Loucy (cell line): ENCODE data around the gene PDCL3.

Experiments
- H2AFZ ChIP-seq: fragments of 200-600 bp; sonication (generic); 2 replicates; pipeline ENCODE4 v1.6.0; 2016; ENCODE audit warnings: antibody characterized with exemption, mild to moderate bottlenecking, low read length, moderate library complexity
- H3F3A ChIP-seq: fragments of 200-600 bp; 2 replicates; pipeline ENCODE4 v1.6.0; 2016; ENCODE audit warnings: antibody characterized with exemption, low read depth, mild to moderate bottlenecking
- H3K27me3 ChIP-seq: fragments of 200-600 bp; sonication (generic); 2 replicates; pipeline ENCODE4 v1.6.1; 2014; ENCODE audit warnings: low read length, mild to moderate bottlenecking; ENCODE audit not compliant: insufficient read depth, poor library complexity, severe bottlenecking
- H3K36me3 ChIP-seq: fragments of 200-600 bp; sonication (generic); 2 replicates; pipeline ENCODE4 v1.6.1; 2016; ENCODE audit warnings: low read length; ENCODE audit not compliant: insufficient read depth
- H3K4me1 ChIP-seq: fragments of 200-600 bp; sonication (generic); 2 replicates; pipeline ENCODE4 v1.5.1; 2014; ENCODE audit warnings: low read length, mild to moderate bottlenecking; ENCODE audit not compliant: insufficient read depth, poor library complexity, severe bottlenecking
- H3K4me2 ChIP-seq: fragments of 200-600 bp; sonication (generic); 2 replicates; pipeline ENCODE4 v1.6.0; 2014; ENCODE audit warnings: antibody characterized with exemption, low read length, low read depth, mild to moderate bottlenecking; ENCODE audit not compliant: poor library complexity, severe bottlenecking
- H3K4me3 ChIP-seq: fragments of 200-600 bp; sonication (generic); 2 replicates; pipeline ENCODE4 v1.5.1; 2014; ENCODE audit warnings: low read length, mild to moderate bottlenecking, mixed read lengths; ENCODE audit not compliant: poor library complexity, severe bottlenecking
- H3K79me2 ChIP-seq: fragments of 200-600 bp; sonication (generic); 2 replicates; pipeline ENCODE4 v1.6.1; 2014; ENCODE audit warnings: low read length; ENCODE audit not compliant: insufficient read depth
- H3K9ac ChIP-seq: fragments of 200-600 bp; sonication (generic); 2 replicates; pipeline ENCODE4 v1.6.0; 2014; ENCODE audit warnings: mild to moderate bottlenecking, low read depth, low read length, moderate library complexity; ENCODE audit not compliant: poor library complexity, severe bottlenecking
- H3K9me2 ChIP-seq: fragments of 200-600 bp; sonication (generic); replicated peaks from 2 replicates; pipeline ENCODE4 v1.6.1; 2016; ENCODE audit warnings: low read depth, low read length, mixed read lengths
- H3K9me3 ChIP-seq: fragments of 200-600 bp; sonication (generic); 2 replicates; pipeline ENCODE4 v1.6.1; 2014; ENCODE audit warnings: mild to moderate bottlenecking, antibody characterized with exemption, low read length, low read depth; ENCODE audit not compliant: insufficient read depth
- H4K20me1 ChIP-seq: fragments of 200-600 bp; sonication (generic); 2 replicates; pipeline ENCODE4 v1.6.0; 2014; ENCODE audit warnings: antibody characterized with exemption, low read length, mild to moderate bottlenecking; ENCODE audit not compliant: insufficient read depth, poor library complexity, severe bottlenecking
- CTCF ChIP-seq: fragments of 200-600 bp; sonication (generic); conservative IDR thresholded peaks from 2 replicates; pipeline ENCODE4 v1.5.1; 2014; ENCODE audit warnings: mild to moderate bottlenecking, antibody characterized with exemption, low read length
- EZH2phosphoT487 ChIP-seq: fragments of 200-600 bp; IDR thresholded peaks from 2 replicates; pipeline ENCODE4 v1.6.1; 2018; ENCODE audit warnings: antibody characterized with exemption, mild to moderate bottlenecking, moderate library complexity, borderline replicate concordance

The PDCL3 gene

GRCh38 chr2:100621371-100621951 is 58.7 kb downstream of the PDCL3 start:
- Histone ChIP-seq H3K9ac (no peak overlapping the region), H3K9me3 (no peaks in the 10 kb centered on the region), H3K9me2 (no peaks in the 10 kb centered on the region), H3K27me3 (no peaks in the 10 kb centered on the region), H3K4me1 (no peaks in the 10 kb centered on the region), H3K79me2 (no peaks in the 10 kb centered on the region), H3K4me3 (no peak overlapping the region), H3K4me2 (no peak overlapping the region), H3F3A (no peaks in the 10 kb centered on the region), H3K36me3 (no peaks in the 10 kb centered on the region), H4K20me1 (no peaks in the 10 kb centered on the region), H2AFZ (no peak overlapping the region)
- TF ChIP-seq EZH2phosphoT487 (no peak), CTCF (no peak)

GRCh38 chr2:100623033-100623715 is 60.4 kb downstream of the PDCL3 start:
- H3K4me2 ChIP-seq: no peak overlapping the region
- TF ChIP-seq EZH2phosphoT487: no peak
- no peak for TF ChIP-seq CTCF
- H3K36me3 ChIP-seq: no peaks in the 10 kb centered on the region
- H3K9me2 ChIP-seq: no peaks in the 10 kb centered on the region
- H3K9ac ChIP-seq: no peak overlapping the region
- no peaks in the 10 kb centered on the region for H3F3A ChIP-seq
- H3K4me1 ChIP-seq: no peaks in the 10 kb centered on the region
- H4K20me1 ChIP-seq: no peaks in the 10 kb centered on the region
- no peak overlapping the region for H3K4me3 ChIP-seq
- H3K79me2 ChIP-seq: no peaks in the 10 kb centered on the region
- no peaks in the 10 kb centered on the region for H3K27me3 ChIP-seq
- no peak overlapping the region for H2AFZ ChIP-seq
- H3K9me3 ChIP-seq: no peaks in the 10 kb centered on the region

- H3K9ac ChIP-seq: no peak overlapping the region
- H3K27me3 ChIP-seq: no peaks in the 10 kb centered on the region
- TF ChIP-seq CTCF: no peak
- TF ChIP-seq EZH2phosphoT487: no peak
Observed at GRCh38 chr2:100623930-100624329, 61.1 kb downstream of the PDCL3 start.

More at GRCh38 chr2:100623930-100624329, 61.1 kb downstream of the PDCL3 start:
- H3F3A ChIP-seq: no peaks in the 10 kb centered on the region
- no peaks in the 10 kb centered on the region for H3K79me2 ChIP-seq
- H3K4me2 ChIP-seq: no peak overlapping the region
- no peaks in the 10 kb centered on the region for H3K36me3 ChIP-seq
- H3K9me2 ChIP-seq: no peaks in the 10 kb centered on the region
- no peaks in the 10 kb centered on the region for H3K9me3 ChIP-seq
- no peaks in the 10 kb centered on the region for H3K4me1 ChIP-seq
- no peak overlapping the region for H2AFZ ChIP-seq
- no peaks in the 10 kb centered on the region for H4K20me1 ChIP-seq
- H3K4me3 ChIP-seq: no peak overlapping the region
